Heart left ventricle (tissue), 13 donors: Measurements from ENCODE around the gene SPATA2L.

Experiments
- POLR2A ChIP-seq, 2 donors: fragments of 450-650 bp; IDR thresholded peaks; one replicate each; pipeline ENCODE4 v1.6.1; 2017; ENCODE audit warnings: antibody characterized with exemption in 2 of 2, mild to moderate bottlenecking in 2 of 2, moderate library complexity in 2 of 2
- TF ChIP-seq, protein P1 (sequence below), 12 donors: fragments of 200-600 bp; sonication (generic) in 4 of 12; IDR thresholded peaks; one replicate each; pipeline versions ENCODE4 v1.5.0 to v1.8.0; 2018 to 2022; ENCODE audit warnings: antibody characterized with exemption in 12 of 12, mild to moderate bottlenecking in 5 of 12
- donor health status: ischemic (EF 13 %, LVEDD 7.1; RV severe dilation, severe dysfunction).
- donor health status: DM: no; HTN: yes; CAD: no.
- donor health status: DM: no; HTN: no; CAD: no.
- donor health status: ischemic (EF 25% LVEDD 6.9; RV normal size, moderate dysfunction).
- donor health status: ischemic (EF 25% LVEDD 5.7; RV mildly dilated, moderate dysfunction).
- donor health status: ischemic (EF 35%, LVEDD 5.7; RV mildly dilated, moderate dysfunction).
- donor health status: nonischemic (EF 11% LVEDD 7.7; RV severe dilation, severe dysfunction).
- donor health status: DM: yes; HTN: yes; CAD: no.
- donor health status: PGD.
- donor health status: ischemic (EF 29% LVEDD 5.4; RV normal size, mild dysfunction).
- donor health status: nonischemic (EF 23%, LVEDD 6.1; RV moderate dilation, normal function).

DNA sequence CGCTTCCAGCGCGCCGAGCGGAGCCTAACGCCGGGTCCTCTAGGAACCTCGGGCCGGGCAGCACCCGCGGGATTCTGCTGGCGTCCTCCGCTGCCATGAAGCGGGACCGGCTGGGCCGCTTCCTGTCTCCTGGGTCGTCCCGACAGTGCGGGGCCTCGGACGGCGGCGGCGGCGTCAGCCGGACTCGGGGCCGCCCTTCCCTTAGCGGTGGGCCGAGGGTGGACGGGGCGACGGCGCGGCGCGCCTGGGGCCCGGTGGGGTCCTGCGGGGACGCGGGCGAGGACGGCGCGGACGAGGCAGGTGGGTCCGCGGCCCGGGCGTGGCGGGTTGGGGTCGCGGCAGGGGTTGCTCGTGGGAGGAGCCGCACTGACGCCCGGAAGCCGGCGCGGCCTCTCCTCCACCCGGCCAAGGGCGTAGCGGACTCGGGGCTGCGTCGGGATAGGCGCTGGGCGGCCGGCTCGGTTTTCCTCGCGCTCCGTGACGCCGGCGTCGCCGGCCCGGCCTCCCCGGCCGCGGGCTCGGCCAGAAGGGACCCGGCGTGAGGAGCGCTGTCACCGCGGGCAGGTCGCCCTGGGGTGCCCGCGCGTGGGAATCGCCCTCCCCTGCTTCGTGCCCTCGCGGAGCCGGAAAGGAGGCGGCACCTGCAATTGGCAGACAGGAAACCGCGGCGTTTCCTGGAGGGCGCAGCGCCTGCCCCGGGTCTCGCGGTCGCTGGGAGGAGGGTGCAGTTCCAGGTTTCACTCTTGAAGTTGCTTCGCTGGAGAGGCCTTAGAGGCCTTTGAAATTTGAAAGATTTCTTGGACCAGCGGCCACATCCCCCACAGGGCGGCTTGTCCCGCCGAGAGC is 20.3 kb upstream of the SPATA2L start:
- TF ChIP-seq, protein P1, sequence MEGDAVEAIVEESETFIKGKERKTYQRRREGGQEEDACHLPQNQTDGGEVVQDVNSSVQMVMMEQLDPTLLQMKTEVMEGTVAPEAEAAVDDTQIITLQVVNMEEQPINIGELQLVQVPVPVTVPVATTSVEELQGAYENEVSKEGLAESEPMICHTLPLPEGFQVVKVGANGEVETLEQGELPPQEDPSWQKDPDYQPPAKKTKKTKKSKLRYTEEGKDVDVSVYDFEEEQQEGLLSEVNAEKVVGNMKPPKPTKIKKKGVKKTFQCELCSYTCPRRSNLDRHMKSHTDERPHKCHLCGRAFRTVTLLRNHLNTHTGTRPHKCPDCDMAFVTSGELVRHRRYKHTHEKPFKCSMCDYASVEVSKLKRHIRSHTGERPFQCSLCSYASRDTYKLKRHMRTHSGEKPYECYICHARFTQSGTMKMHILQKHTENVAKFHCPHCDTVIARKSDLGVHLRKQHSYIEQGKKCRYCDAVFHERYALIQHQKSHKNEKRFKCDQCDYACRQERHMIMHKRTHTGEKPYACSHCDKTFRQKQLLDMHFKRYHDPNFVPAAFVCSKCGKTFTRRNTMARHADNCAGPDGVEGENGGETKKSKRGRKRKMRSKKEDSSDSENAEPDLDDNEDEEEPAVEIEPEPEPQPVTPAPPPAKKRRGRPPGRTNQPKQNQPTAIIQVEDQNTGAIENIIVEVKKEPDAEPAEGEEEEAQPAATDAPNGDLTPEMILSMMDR (IDR thresholded peaks at IDR 0.05), result no peak
- no peak for TF ChIP-seq POLR2A (IDR thresholded peaks at IDR 0.05)
